ENCODE measurements around the gene KDM1B.

The KDM1B gene

DNA sequence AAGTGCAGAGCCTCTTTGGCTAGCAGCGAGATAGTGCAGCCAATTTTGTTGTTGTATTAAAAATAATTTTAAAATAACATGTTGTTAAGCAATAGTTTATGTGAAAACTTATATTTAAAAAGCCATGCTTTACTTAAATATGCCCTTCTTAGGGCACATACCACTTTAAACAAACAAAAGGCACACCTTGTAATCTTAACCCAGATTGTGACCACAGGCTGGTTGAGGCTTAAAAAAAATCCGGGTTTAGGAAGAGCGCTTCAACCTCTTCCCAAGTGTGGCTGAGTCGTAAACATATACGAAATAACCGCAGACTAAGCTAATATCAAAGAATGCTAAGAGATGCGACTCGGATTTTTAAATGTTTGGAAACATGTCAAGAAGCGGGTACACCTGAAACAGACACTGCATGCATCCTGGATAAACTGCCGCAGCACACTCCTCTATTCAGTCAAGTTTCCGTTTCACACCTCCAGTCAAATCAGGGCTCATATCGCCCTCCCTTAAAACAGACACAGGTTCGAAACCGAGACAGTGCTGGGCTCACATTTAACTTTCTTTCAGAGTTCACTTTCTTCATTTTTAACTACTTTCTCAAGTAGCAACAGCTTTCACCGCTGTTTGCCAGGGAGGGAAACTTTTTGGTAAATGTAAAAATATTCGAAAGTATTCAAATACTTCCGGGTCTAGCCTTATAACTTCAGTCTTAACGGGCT is 107.6 kb downstream of the KDM1B start:
- peak; percentile 31 for DNase-seq (ENCODE audit: low spot score)

- DNase-seq (ENCODE audit: low spot score) = peak; percentile 24
Measured at GRCh38 chr6:18263418-18264218, 108.4 kb downstream of the KDM1B start.

DNA sequence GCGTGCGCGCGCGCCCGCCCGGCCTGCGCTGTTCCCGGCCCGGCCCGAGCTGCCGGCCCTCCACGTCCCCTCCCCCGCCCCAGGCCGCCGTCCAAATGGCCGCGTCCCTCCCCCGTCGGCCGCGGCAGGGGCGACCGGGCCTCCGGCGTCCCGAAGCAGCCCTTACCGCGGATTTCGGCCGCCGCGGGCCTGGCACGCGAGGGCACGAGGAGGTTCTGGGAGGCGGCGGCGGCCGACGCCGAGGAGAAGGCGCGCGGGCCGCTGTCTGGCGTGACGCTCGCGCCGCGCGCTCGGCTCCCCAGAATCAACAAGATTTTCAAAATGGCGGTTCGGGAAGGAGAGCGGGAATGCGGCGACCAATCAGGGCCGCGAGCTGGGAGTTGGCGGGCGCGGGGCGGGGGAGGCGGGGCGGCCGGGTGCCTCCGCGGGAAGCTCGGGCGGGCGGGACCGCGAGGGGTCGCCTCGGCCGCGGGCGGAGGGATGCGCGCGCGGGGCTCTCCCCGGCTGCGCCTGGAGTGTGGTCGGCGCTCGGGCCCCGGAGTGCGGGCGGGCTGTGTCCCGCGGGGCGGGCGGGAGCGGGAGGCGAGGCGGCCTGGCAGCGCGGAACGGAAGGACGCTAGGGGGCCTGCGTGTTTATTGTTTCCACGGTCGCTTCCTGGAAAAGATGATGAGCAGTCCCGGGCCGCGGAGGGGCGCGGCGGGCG is 109.1 kb downstream of the KDM1B start, which contains the start of gene DEK:
DEK (minus strand) TSS at position 312 of the 704 bp plus-strand sequence. CDS start 543 bp downstream, outside the sequence.
- DNase-seq (ENCODE audit: low spot score) = peak; percentile 86

- DNase-seq (ENCODE audit: low spot score) = no peak
Measured at GRCh38 chr6:18264923-18265377, 109.7 kb downstream of the KDM1B start.

- no peak for DNase-seq (ENCODE audit: low spot score)
Measured at GRCh38 chr6:18265787-18266522, 110.7 kb downstream of the KDM1B start.

GRCh38 chr6:18266523-18266912 is 111.3 kb downstream of the KDM1B start:
- no peak for DNase-seq (ENCODE audit: low spot score)

DNA sequence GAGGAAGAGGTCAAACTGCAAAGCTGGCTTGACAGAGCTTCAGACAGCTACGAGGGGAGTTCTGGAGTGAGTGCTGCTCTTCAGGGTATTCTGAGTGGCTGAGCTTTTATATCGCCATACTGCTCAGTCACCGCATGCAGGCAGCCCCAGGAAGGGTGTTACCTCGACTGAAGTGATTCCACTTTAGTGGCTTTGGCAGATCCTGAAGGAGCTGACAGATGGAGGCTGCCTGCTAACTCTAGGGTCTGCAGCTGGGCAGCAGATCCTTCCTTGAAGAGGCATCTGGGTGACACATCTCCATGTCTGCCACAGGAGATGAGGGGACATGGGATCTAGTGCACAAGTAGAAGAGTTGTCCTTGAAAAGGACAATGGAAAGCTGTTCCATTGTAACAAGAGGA is 112.8 kb downstream of the KDM1B start:
- DNase-seq (ENCODE audit: low spot score) = no peak

- DNase-seq (ENCODE audit: low spot score) = peak; percentile 50
Measured at GRCh38 chr6:18269253-18269652, 114.0 kb downstream of the KDM1B start.

DNA sequence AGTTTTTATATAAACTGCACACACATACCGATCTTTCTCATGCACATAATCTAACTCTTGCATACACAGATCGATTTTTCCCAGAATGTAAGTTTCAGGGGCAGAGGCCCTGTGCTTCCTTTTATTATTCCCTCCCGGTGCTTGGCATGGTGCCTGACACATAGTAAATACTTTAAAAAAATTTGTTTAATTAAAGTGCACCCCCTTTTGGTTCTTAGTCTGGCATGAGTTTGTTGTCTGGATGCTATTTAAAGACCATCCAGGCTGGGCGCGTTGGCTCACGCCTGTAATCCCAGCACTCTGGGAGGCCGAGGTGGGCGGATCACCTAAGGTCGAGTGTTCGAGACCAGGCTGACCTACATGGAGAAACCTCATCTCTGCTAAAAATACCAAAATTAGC is 114.5 kb downstream of the KDM1B start:
- no peak for DNase-seq (ENCODE audit: low spot score)

GRCh38 chr6:18270216-18270615 is 115.0 kb downstream of the KDM1B start:
- no peak for DNase-seq (ENCODE audit: low spot score)
